Liver (tissue), 9 donors: Measurements from ENCODE around the gene CEPT1. TPM values are rescaled to one million over a fixed set of nuclear protein-coding genes. Genes with fewer than 3 reads are reported as not detected.

Source experiments
- DNase-seq: peaks from one replicate; pipeline ENCODE4 v3.0.0-alpha.2; 2017; ENCODE audit warnings: low spot score
- H3K27ac ChIP-seq, 2 donors: one replicate each; pipeline ENCODE4 v1.7.0; 2013; ENCODE audit warnings: inconsistent platforms in 2 of 2, low read length in 2 of 2, control low read depth in 1 of 2, low read depth in 1 of 2, mild to moderate bottlenecking in 1 of 2
- H3K27me3 ChIP-seq, 4 donors: one replicate each; pipeline versions ENCODE4 v1.6.1 to v1.7.0; 2013; ENCODE audit warnings: low read length in 3 of 4, inconsistent platforms in 1 of 4, mild to moderate bottlenecking in 1 of 4, moderate library complexity in 1 of 4; ENCODE audit not compliant: control insufficient read depth in 4 of 4, insufficient read depth in 4 of 4
- H3K36me3 ChIP-seq, 4 donors: one replicate each; pipeline versions ENCODE4 v1.6.1 to v1.7.0; 2013; ENCODE audit warnings: low read length in 3 of 4, mild to moderate bottlenecking in 3 of 4, low read depth in 1 of 4, moderate library complexity in 1 of 4; ENCODE audit not compliant: control insufficient read depth in 4 of 4, insufficient read depth in 3 of 4
- H3K4me1 ChIP-seq, 4 donors: one replicate each; pipeline versions ENCODE4 v1.6.1 to v1.7.0; 2013; ENCODE audit warnings: low read length in 3 of 4, mild to moderate bottlenecking in 3 of 4, moderate library complexity in 1 of 4; ENCODE audit not compliant: control insufficient read depth in 4 of 4, insufficient read depth in 4 of 4
- H3K4me3 ChIP-seq, 3 donors: one replicate each; pipeline versions ENCODE4 v1.6.1 to v1.7.0; 2013; ENCODE audit warnings: low read length in 3 of 3, control low read depth in 1 of 3, low read depth in 1 of 3, mild to moderate bottlenecking in 1 of 3
- H3K9ac ChIP-seq, 2 donors: one replicate each; pipeline ENCODE4 v1.7.0; 2013; ENCODE audit warnings: low read length in 2 of 2, mild to moderate bottlenecking in 2 of 2, moderate library complexity in 2 of 2, control low read depth in 1 of 2, low read depth in 1 of 2
- H3K9me3 ChIP-seq, 4 donors: one replicate each; pipeline versions ENCODE4 v1.6.1 to v1.7.0; 2013; ENCODE audit warnings: low read length in 3 of 4; ENCODE audit not compliant: control insufficient read depth in 4 of 4
- EGR1 ChIP-seq, 2 donors: IDR thresholded peaks; 2 replicates each; pipeline ENCODE4 v1.6.1; 2016 to 2018; ENCODE audit warnings: antibody characterized with exemption in 2 of 2, low read depth in 2 of 2
- FOXA1 ChIP-seq: IDR thresholded peaks from 2 replicates; pipeline ENCODE4 v1.6.1; 2016; ENCODE audit warnings: antibody characterized with exemption
- FOXA2 ChIP-seq: IDR thresholded peaks from 2 replicates; pipeline ENCODE4 v1.6.1; 2016; ENCODE audit warnings: antibody characterized with exemption
- GABPA ChIP-seq, 2 donors: IDR thresholded peaks in 1 of 2; conservative IDR thresholded peaks in 1 of 2; 2 replicates each; pipeline ENCODE4 v1.6.1; 2016; ENCODE audit warnings: antibody characterized with exemption in 2 of 2, mild to moderate bottlenecking in 1 of 2, moderate library complexity in 1 of 2
- HNF4G ChIP-seq: IDR thresholded peaks from 2 replicates; pipeline ENCODE4 v1.6.1; 2016; ENCODE audit warnings: antibody characterized with exemption
- NR2F2 ChIP-seq: IDR thresholded peaks from 2 replicates; pipeline ENCODE4 v1.6.1; 2016; ENCODE audit warnings: antibody characterized with exemption
- RAD21 ChIP-seq, 2 donors: IDR thresholded peaks; 2 replicates each; pipeline ENCODE4 v1.6.1; 2016; ENCODE audit warnings: antibody characterized with exemption in 2 of 2, mild to moderate bottlenecking in 2 of 2
- RXRA ChIP-seq, 2 donors: IDR thresholded peaks; 2 replicates each; pipeline ENCODE4 v1.6.1; 2017 to 2018; ENCODE audit warnings: antibody characterized with exemption in 2 of 2, mild to moderate bottlenecking in 1 of 2
- SP1 ChIP-seq: IDR thresholded peaks from 2 replicates; pipeline ENCODE4 v1.6.1; 2018; ENCODE audit warnings: antibody characterized with exemption, mild to moderate bottlenecking
- TAF1 ChIP-seq: conservative IDR thresholded peaks from 2 replicates; pipeline ENCODE4 v1.6.1; 2016; ENCODE audit warnings: antibody characterized with exemption, mild to moderate bottlenecking
- YY1 ChIP-seq: IDR thresholded peaks from 2 replicates; pipeline ENCODE4 v1.6.1; 2016; ENCODE audit warnings: antibody characterized with exemption, mild to moderate bottlenecking
- WGBS: extraction: QIAGEN DNeasy Blood & Tissue Kit; methylation state at CpG from one replicate; pipeline ENCODE4 v1.1.7; 2013; 5-methylcytosine and 5-hydroxymethylcytosine counted together
- polyA plus RNA-seq, 2 donors: library from polyadenylated mRNA; stranded (reverse) in 1 of 2; unstranded in 1 of 2; fragments of 200-250 nt in 1 of 2; fragments of >200 nt in 1 of 2; fragmentation: Nextera tagmentation in 1 of 2; extraction: Ambion mirVana in 1 of 2; gene quantifications; one replicate each; pipeline versions ENCODE4 v1.2.1 to v1.2.3, GENCODE V29; 2013 to 2015
- total RNA-seq, 2 donors: library from RNA; depleted of rRNA; stranded (reverse); fragments of >200 nt; gene quantifications; one replicate each; pipeline ENCODE4 v1.2.3, GENCODE V29; 2014
- TF ChIP-seq, protein P1 (sequence below): IDR thresholded peaks from 2 replicates; pipeline ENCODE4 v1.6.1; 2016; ENCODE audit warnings: antibody characterized with exemption, mild to moderate bottlenecking
- TF ChIP-seq, protein P2 (sequence below): fragments of 150-350 bp; IDR thresholded peaks from 2 replicates; pipeline ENCODE4 v1.5.1; 2017; ENCODE audit warnings: improper control_type of control experiment, low read depth, low read length; ENCODE audit not compliant: missing input control
- TF ChIP-seq, protein P3 (sequence below): IDR thresholded peaks from 2 replicates; pipeline ENCODE4 v1.6.1; 2016; ENCODE audit warnings: antibody characterized with exemption
- TF ChIP-seq, protein P4 (sequence below): IDR thresholded peaks from 2 replicates; pipeline ENCODE4 v1.6.1; 2016; ENCODE audit warnings: antibody characterized with exemption
- donor health status: healthy.
- donor health status: healthy.
- donor health status: healthy.
- donor health status: healthy.
- donor health status: healthy.

The CEPT1 gene
- total and polyA plus RNA-seq, 4 donors = 10.0 to 37.3 (median 27.7) TPM

DNA sequence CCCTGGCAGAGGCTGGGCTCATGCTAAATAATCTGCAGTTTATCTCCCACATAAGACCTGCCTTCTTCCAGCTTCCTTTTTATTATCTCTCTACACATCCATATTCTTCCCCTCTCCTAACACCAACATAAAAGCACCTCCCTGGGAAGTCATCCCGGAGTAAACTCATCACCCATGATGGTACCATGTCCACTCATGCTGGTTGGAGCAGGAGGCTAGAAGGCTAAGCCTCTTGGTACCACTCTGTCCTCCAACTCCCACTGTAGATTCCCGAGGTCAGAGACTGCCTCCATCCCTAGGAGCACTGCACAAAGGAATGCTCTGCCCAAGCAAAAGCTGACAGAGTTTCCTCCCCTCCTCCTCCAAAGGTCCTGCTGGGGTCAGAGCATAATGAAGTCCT, 56.2 kb downstream of the CEPT1 start:
- H3K9ac ChIP-seq = no peak overlapping the region
- H3K27me3 ChIP-seq = no peaks in the 10 kb centered on the region
- peaks cover 13 to 88% (median 77%) of the 10 kb centered on the region in 4 donors for H3K4me1 ChIP-seq
- TF ChIP-seq, protein P1, sequence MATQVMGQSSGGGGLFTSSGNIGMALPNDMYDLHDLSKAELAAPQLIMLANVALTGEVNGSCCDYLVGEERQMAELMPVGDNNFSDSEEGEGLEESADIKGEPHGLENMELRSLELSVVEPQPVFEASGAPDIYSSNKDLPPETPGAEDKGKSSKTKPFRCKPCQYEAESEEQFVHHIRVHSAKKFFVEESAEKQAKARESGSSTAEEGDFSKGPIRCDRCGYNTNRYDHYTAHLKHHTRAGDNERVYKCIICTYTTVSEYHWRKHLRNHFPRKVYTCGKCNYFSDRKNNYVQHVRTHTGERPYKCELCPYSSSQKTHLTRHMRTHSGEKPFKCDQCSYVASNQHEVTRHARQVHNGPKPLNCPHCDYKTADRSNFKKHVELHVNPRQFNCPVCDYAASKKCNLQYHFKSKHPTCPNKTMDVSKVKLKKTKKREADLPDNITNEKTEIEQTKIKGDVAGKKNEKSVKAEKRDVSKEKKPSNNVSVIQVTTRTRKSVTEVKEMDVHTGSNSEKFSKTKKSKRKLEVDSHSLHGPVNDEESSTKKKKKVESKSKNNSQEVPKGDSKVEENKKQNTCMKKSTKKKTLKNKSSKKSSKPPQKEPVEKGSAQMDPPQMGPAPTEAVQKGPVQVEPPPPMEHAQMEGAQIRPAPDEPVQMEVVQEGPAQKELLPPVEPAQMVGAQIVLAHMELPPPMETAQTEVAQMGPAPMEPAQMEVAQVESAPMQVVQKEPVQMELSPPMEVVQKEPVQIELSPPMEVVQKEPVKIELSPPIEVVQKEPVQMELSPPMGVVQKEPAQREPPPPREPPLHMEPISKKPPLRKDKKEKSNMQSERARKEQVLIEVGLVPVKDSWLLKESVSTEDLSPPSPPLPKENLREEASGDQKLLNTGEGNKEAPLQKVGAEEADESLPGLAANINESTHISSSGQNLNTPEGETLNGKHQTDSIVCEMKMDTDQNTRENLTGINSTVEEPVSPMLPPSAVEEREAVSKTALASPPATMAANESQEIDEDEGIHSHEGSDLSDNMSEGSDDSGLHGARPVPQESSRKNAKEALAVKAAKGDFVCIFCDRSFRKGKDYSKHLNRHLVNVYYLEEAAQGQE = no peak
- TF ChIP-seq FOXA2 (no peak), EGR1 (IDR thresholded peaks at IDR 0.05; ENCODE audit: low read depth in 2 of 2) (no peak), GABPA (IDR thresholded peaks at IDR 0.05 in 1 of 2, conservative IDR thresholded peaks at IDR 0.05 in 1 of 2) (no peak), SP1 (no peak), RXRA (IDR thresholded peaks at IDR 0.05) (no peak), YY1 (no peak), HNF4G (no peak), NR2F2 (no peak), FOXA1 (no peak)
- TF ChIP-seq, protein P2, sequence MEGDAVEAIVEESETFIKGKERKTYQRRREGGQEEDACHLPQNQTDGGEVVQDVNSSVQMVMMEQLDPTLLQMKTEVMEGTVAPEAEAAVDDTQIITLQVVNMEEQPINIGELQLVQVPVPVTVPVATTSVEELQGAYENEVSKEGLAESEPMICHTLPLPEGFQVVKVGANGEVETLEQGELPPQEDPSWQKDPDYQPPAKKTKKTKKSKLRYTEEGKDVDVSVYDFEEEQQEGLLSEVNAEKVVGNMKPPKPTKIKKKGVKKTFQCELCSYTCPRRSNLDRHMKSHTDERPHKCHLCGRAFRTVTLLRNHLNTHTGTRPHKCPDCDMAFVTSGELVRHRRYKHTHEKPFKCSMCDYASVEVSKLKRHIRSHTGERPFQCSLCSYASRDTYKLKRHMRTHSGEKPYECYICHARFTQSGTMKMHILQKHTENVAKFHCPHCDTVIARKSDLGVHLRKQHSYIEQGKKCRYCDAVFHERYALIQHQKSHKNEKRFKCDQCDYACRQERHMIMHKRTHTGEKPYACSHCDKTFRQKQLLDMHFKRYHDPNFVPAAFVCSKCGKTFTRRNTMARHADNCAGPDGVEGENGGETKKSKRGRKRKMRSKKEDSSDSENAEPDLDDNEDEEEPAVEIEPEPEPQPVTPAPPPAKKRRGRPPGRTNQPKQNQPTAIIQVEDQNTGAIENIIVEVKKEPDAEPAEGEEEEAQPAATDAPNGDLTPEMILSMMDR = no peak
- H3K9me3 ChIP-seq = no peaks in the 10 kb centered on the region
- no peak for DNase-seq
- H3K36me3 ChIP-seq = peaks cover 0 to 17% (median 1%) of the 10 kb centered on the region in 4 donors
- WGBS = 85% methylated on average over 2 of the region's 2 CpGs
- no peak overlapping the region for H3K27ac ChIP-seq
- no peak overlapping the region for H3K4me3 ChIP-seq

DNA sequence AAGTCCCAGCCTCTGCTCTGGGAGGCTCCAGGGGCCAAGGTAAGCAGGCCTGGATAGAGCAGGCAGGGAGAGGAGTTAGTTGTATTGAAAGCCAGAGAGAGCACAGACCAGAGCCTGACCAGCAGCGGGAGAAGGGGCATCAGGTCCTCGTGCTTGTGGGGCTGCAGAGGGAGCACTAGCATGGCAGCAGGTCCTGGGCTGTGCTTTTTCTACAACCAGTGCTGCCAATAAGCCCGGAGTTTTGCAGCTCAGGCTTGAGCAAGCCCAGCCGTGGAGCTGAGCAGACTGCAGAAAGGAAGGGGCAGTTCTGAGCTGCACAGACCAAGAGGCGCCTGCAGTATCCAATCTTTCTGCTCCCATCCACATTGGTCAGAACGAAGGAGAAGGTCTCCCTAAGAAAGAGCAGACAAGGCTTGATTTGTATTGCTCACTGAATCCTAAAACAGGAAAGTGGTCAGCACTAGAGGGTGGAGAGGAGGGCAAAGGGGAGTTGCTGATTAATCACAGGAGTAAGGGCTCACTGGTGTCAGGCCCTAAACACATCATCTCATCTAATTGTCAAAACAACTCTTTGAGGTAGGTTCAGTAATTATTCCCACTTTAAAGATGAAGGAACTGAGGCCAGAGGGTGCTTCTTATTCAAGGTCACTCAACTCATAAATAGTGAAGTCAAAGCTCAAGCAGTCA, 57.7 kb downstream of the CEPT1 start:
- no peak overlapping the region for H3K27ac ChIP-seq
- no peak overlapping the region for H3K9ac ChIP-seq
- TF ChIP-seq, protein P2 = peak; percentile 16
- TF ChIP-seq, protein P3, sequence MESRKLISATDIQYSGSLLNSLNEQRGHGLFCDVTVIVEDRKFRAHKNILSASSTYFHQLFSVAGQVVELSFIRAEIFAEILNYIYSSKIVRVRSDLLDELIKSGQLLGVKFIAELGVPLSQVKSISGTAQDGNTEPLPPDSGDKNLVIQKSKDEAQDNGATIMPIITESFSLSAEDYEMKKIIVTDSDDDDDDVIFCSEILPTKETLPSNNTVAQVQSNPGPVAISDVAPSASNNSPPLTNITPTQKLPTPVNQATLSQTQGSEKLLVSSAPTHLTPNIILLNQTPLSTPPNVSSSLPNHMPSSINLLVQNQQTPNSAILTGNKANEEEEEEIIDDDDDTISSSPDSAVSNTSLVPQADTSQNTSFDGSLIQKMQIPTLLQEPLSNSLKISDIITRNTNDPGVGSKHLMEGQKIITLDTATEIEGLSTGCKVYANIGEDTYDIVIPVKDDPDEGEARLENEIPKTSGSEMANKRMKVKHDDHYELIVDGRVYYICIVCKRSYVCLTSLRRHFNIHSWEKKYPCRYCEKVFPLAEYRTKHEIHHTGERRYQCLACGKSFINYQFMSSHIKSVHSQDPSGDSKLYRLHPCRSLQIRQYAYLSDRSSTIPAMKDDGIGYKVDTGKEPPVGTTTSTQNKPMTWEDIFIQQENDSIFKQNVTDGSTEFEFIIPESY = no peak
- TF ChIP-seq RAD21 (IDR thresholded peaks at IDR 0.05) (peak; percentile 9 to 33), RXRA (IDR thresholded peaks at IDR 0.05) (no peak), TAF1 (no peak), FOXA1 (no peak), YY1 (no peak)
- TF ChIP-seq, protein P4, sequence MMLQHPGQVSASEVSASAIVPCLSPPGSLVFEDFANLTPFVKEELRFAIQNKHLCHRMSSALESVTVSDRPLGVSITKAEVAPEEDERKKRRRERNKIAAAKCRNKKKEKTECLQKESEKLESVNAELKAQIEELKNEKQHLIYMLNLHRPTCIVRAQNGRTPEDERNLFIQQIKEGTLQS = no peak
- TF ChIP-seq, protein P1 = no peak
- no peak overlapping the region for H3K4me3 ChIP-seq
- 66% methylated on average over 6 of the region's 6 CpGs for WGBS
- no peak for DNase-seq
- H3K9me3 ChIP-seq = no peaks in the 10 kb centered on the region
- peaks cover 0 to 17% (median 1%) of the 10 kb centered on the region in 4 donors for H3K36me3 ChIP-seq
- H3K27me3 ChIP-seq = no peaks in the 10 kb centered on the region
- H3K4me1 ChIP-seq = peaks cover 16 to 88% (median 75%) of the 10 kb centered on the region in 4 donors
